ENCODE data around the gene COPE. TPM values are rescaled to one million over a fixed set of nuclear protein-coding genes. Genes with fewer than 3 reads are reported as not detected.

Gene COPE
- total and polyA plus RNA-seq, 3 donors from 2014 or later: 343 to 692 (median 490) TPM

DNA sequence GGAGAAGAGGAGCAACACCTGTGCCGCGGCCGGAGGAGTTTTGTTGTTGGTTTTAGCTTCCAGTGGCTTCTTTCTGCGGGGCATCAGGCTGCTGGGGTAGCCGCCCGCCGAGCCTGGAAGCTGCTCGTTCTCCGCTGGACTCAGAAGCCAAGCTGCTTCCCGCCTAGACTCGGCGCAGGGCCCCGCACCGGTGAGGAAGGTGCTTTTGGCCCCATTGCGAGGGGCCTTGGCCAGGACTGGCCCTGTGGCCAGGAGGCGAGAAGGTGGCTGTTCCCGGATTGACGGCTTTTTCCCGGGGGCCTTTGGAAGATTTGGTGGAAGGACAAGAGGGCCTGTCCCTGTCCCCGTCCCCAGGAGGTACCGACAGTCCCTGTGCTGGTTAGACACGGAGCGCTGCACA, 52.0 kb downstream of the COPE start:
- Histone ChIP-seq H3K27me3 (no peaks in the 10 kb centered on the region), H3K9me3 (no peaks in the 10 kb centered on the region), H3K36me3 (ENCODE audit: low read depth, missing control alignments) (no peaks in the 10 kb centered on the region), H3K4me1 (peaks cover 15% of the 10 kb centered on the region), H3K27ac (no peak overlapping the region), H3K4me3 (no peak overlapping the region)
- no peak for TF ChIP-seq POLR2A (IDR thresholded peaks at IDR 0.05)
- no peak for DNase-seq
- 49 to 68% methylated on average over 19 to 23 of the region's 23 CpGs for WGBS, 2 donors
- intact Hi-C loops (cut with DNase I; ENCODE audit: low total_unique reads): no loop called here

DNA sequence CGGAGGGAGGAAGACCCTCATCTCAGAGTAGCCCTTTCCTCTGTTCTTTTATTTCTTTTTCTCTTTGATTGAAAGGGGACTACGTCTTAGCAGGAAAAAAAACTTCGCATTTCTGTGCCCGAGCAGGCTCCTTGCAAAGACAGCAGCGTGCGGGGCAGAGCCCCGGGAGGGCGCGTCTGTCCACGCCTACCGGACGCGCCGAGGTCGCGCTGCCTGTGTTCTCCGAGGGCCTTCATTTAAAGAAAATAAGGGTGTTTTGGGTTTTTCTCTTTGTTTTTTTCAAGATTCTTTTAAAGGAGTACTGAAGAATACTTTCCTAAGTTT, 52.4 kb downstream of the COPE start:
- H3K4me1 ChIP-seq: peaks cover 12% of the 10 kb centered on the region
- no peaks in the 10 kb centered on the region for H3K27me3 ChIP-seq
- H3K4me3 ChIP-seq: no peak overlapping the region
- intact Hi-C loops (cut with DNase I; ENCODE audit: low total_unique reads): no loop called here
- H3K9me3 ChIP-seq: no peaks in the 10 kb centered on the region
- DNase-seq: no peak
- H3K36me3 ChIP-seq (ENCODE audit: low read depth, missing control alignments): no peaks in the 10 kb centered on the region
- no peak for TF ChIP-seq POLR2A (IDR thresholded peaks at IDR 0.05)
- no peak overlapping the region for H3K27ac ChIP-seq
- 66 to 67% methylated on average over 17 of the region's 17 CpGs for WGBS, 2 donors

DNA sequence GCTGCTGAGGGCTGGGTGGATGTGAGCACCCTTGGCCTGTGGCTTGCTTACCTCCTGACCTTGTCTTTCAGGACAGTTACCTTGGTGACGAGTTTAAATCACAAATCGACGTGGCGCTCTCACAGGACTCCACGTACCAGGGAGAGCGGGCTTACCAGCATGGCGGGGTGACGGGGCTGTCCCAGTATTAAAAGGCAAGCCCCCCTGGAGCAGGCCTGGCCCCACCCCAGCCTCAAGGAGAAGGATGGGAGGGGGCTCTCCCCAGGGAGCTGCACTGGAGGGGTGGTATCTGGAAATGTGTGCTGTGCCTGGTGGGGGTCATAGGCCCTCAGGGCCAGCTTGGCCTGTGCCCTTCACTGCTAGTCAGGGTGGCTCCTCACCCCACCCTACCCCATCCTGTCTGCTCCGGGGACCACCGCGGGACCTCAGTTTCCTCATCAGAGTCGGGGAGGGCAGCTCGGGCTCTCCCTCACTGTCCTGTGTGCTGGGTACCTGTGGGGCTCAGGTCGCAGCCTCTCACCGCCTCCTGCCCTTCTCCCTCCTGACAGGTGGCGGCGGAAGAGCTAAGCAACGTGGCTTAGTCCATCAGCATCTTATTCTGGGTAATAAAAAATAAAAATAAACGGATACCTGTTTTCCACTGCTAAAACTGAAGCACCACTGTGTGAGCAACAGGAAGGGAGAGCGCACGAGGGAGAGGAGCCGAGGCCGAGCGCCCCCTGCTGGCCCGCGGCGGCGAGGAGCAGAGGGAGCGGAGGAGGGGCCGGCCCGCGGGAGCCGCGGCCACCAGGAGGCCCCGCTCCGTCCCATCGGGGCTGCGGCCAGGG, 53.0 kb downstream of the COPE start:
- 36 to 38% methylated on average over 37 to 38 of the region's 38 CpGs for WGBS, 2 donors
- H3K27ac ChIP-seq: peak overlapping the region in 1 of 2 donors; percentile 3

DNA sequence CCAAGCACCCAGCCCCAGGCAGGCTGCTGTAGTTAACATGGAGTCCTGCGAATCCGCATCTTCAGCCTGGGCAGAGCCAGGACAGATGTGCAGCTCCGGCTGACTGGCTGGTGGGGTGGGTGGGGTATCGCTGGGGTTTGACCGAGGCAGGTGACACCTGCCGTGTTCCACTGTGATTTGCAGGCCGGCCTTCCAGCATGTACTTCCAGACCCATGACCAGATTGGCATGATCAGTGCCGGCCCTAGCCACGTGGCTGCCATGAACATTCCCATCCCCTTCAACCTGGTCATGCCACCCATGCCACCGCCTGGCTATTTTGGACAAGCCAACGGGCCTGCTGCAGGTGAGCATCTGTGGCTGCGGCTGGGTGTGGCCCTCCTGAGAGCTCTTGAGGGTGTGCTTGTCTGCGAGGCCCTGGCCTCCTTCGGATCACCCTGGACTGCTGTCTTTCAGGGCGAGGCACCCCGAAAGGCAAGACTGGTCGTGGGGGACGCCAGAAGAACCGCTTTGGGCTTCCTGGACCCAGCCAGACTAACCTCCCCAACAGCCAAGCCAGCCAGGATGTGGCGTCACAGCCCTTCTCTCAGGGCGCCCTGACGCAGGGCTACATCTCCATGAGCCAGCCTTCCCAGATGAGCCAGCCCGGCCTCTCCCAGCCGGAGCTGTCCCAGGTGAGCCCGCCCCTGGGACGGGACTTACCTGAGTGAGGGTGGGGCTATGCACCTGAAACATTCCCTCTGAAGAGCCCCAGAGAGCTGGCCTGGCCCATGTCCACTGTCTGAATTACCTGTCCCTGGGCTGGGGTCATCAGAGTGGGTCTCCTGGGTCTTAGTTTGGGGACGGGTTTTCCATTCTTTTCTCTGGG, 53.8 kb downstream of the COPE start:
- whole genome bisulfite sequencing, 2 donors: 94 to 97% methylated on average over 3 to 24 of the region's 27 CpGs
- Histone ChIP-seq H3K4me3 (no peak overlapping the region), H3K27me3 (no peaks in the 10 kb centered on the region), H3K4me1 (peaks cover 6% of the 10 kb centered on the region), H3K27ac (no peak overlapping the region), H3K36me3 (ENCODE audit: low read depth, missing control alignments) (no peaks in the 10 kb centered on the region), H3K9me3 (no peaks in the 10 kb centered on the region)
- no peak for DNase-seq
- TF ChIP-seq POLR2A (IDR thresholded peaks at IDR 0.05): no peak
- TF ChIP-seq, protein P1, sequence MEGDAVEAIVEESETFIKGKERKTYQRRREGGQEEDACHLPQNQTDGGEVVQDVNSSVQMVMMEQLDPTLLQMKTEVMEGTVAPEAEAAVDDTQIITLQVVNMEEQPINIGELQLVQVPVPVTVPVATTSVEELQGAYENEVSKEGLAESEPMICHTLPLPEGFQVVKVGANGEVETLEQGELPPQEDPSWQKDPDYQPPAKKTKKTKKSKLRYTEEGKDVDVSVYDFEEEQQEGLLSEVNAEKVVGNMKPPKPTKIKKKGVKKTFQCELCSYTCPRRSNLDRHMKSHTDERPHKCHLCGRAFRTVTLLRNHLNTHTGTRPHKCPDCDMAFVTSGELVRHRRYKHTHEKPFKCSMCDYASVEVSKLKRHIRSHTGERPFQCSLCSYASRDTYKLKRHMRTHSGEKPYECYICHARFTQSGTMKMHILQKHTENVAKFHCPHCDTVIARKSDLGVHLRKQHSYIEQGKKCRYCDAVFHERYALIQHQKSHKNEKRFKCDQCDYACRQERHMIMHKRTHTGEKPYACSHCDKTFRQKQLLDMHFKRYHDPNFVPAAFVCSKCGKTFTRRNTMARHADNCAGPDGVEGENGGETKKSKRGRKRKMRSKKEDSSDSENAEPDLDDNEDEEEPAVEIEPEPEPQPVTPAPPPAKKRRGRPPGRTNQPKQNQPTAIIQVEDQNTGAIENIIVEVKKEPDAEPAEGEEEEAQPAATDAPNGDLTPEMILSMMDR (IDR thresholded peaks at IDR 0.05): no peak
- intact Hi-C loops (cut with DNase I; ENCODE audit: low total_unique reads): no loop called here

More for the DNA sequence above, 53.0 kb downstream of the COPE start:
- DNase-seq: peak; percentile 80
- Histone ChIP-seq H3K9me3 (no peaks in the 10 kb centered on the region), H3K4me3 (no peak overlapping the region), H3K27me3 (no peaks in the 10 kb centered on the region), H3K36me3 (ENCODE audit: low read depth, missing control alignments) (no peaks in the 10 kb centered on the region), H3K4me1 (peaks cover 6% of the 10 kb centered on the region)
- TF ChIP-seq POLR2A (IDR thresholded peaks at IDR 0.05): no peak
- TF ChIP-seq, protein P1 (IDR thresholded peaks at IDR 0.05): peak; percentile 94 to 95 (median 94)
- intact Hi-C loops (cut with DNase I; ENCODE audit: low total_unique reads): no loop called here

DNA sequence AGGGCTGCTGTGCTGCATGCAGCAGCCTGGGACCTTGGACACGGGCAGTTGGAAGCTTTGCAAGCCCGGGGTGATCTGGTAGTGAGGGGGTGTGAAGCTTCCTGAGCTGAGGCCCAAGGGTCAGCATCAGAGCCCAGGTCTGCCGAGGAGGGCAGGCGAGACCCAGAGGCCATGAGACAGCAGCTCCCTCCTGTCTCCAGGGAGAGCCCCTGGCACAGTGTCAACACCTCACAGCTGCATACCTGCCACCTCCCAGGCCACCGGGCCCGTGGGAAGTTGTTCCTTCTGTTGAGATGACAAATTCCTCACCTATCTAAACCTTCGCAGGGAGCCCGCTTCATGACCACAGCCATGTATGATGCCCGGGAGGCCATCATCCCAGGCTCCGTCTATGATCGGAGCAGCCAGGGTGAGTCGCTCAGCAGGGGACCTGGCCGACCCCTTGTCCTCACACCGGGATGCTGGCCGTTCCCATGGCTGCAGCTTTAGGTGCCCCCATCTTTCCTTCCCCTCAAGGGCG, 55.3 kb downstream of the COPE start:
- Histone ChIP-seq H3K4me1 (no peaks in the 10 kb centered on the region), H3K27me3 (no peaks in the 10 kb centered on the region), H3K9me3 (no peaks in the 10 kb centered on the region), H3K36me3 (ENCODE audit: low read depth, missing control alignments) (no peaks in the 10 kb centered on the region), H3K4me3 (no peak overlapping the region), H3K27ac (no peak overlapping the region)
- intact Hi-C loops (cut with DNase I; ENCODE audit: low total_unique reads): no loop called here
- WGBS, 2 donors: 63 to 91% methylated on average over 10 to 16 of the region's 16 CpGs
- DNase-seq: no peak
- no peak for TF ChIP-seq POLR2A (IDR thresholded peaks at IDR 0.05)
- TF ChIP-seq, protein P1 (IDR thresholded peaks at IDR 0.05): no peak

All from testis (tissue), 3 donors.